MCF 10A (cell line): ENCODE results near the gene PEX13. TPM values are rescaled to one million over a fixed set of nuclear protein-coding genes. Genes with fewer than 3 reads are reported as not detected.
"Not testable (repeated sequence)": the region's sequence is repeated elsewhere in the genome, so short reads cannot be mapped to it uniquely, and the experiment has no call there.

Experiments used
- BruUV-seq: library from RNA; stranded (reverse); fragments of 400-500 nt; replicated peaks from 2 replicates; lab custom pipeline; 2021; lab: Mats Ljungman, UMichigan
- CTCF ChIA-PET: fragments of 300-600 bp; sonication (Branson Sonifier 250); formaldehyde crosslinking; extraction: SDS; loops from one replicate; lab custom pipeline; 2021; ENCODE audit warnings: antibody characterized with exemption, inconsistent platforms; lab: Yijun Ruan, JAX
- POLR2A ChIA-PET: fragments of 300-600, 350-650 bp; sonication (Branson Sonifier 250); formaldehyde crosslinking; extraction: SDS; loops from one replicate; lab custom pipeline; 2020; ENCODE audit warnings: antibody characterized with exemption, inconsistent platforms; lab: Yijun Ruan, JAX
- DNase-seq: peaks from one replicate; pipeline ENCODE4 v3.0.0-alpha.2; 2018; ENCODE audit not compliant: unreplicated experiment
- H3K27ac Mint-ChIP-seq: one replicate; pipeline ENCODE4 v1.8.0; 2022; ENCODE audit warnings: mild to moderate bottlenecking, low read depth, mixed read lengths; ENCODE audit not compliant: unreplicated experiment
- H3K27me3 Mint-ChIP-seq: one replicate; pipeline ENCODE4 v1.8.0; 2022; ENCODE audit warnings: mixed read lengths; ENCODE audit not compliant: insufficient read depth, unreplicated experiment
- H3K36me3 Mint-ChIP-seq: one replicate; pipeline ENCODE4 v1.8.0; 2022; ENCODE audit warnings: mild to moderate bottlenecking, moderate library complexity, mixed read lengths; ENCODE audit not compliant: insufficient read depth, unreplicated experiment
- H3K4me1 Mint-ChIP-seq: one replicate; pipeline ENCODE4 v1.8.0; 2022; ENCODE audit warnings: mixed read lengths; ENCODE audit not compliant: insufficient read depth, unreplicated experiment
- H3K4me3 Mint-ChIP-seq: one replicate; pipeline ENCODE4 v1.8.0; 2022; ENCODE audit warnings: mild to moderate bottlenecking, moderate library complexity, mixed read lengths; ENCODE audit not compliant: unreplicated experiment
- H3K9me3 Mint-ChIP-seq: one replicate; pipeline ENCODE4 v1.8.0; 2022; ENCODE audit warnings: mixed read lengths; ENCODE audit not compliant: unreplicated experiment
- intact Hi-C: fragments of 100-400 bp; cut with micrococcal nuclease; formaldehyde crosslinking; loops from 2 replicates; pipeline ENCODE4 v1.14.1; 2022
- total RNA-seq: library from RNA; stranded (reverse); gene quantifications from 2 replicates; pipeline ENCODE4 v1.2.3, GENCODE V29; 2022
- TF ChIP-seq, protein P1 (sequence below): fragments of 200-600 bp; IDR thresholded peaks from one replicate; pipeline ENCODE4 v1.8.0; 2022; ENCODE audit warnings: antibody characterized with exemption, mild to moderate bottlenecking; ENCODE audit not compliant: unreplicated experiment

PEX13 gene
- total RNA-seq, 1 experiment from 2014 or later = 18.6 TPM

DNA sequence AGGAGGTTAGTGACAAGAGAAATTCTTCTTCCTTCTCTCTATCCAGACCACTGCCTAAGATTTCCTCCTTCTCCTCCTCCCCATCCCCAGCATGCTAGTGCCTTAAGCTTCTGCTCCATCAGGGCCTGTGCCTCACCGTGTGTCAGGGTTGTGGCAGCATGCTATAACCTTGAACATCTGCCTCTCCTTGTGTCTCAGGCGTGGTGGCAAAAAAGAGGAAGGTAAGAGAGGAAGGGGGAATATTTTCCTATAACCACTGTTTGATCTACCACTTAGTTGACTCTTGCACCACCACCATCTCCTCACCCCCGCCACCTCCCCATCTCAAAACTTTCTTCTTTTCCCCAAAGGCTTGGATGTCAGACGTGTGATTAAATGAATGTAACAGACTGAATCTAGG is 38.3 kb upstream of the PEX13 start:
- no peaks in the 10 kb centered on the region for H3K27me3 Mint-ChIP-seq
- ChIA-PET POLR2A (no interaction called here), CTCF (no interaction called here)
- H3K27ac Mint-ChIP-seq = no peak overlapping the region
- intact Hi-C loops = no loop called here
- TF ChIP-seq, protein P1, sequence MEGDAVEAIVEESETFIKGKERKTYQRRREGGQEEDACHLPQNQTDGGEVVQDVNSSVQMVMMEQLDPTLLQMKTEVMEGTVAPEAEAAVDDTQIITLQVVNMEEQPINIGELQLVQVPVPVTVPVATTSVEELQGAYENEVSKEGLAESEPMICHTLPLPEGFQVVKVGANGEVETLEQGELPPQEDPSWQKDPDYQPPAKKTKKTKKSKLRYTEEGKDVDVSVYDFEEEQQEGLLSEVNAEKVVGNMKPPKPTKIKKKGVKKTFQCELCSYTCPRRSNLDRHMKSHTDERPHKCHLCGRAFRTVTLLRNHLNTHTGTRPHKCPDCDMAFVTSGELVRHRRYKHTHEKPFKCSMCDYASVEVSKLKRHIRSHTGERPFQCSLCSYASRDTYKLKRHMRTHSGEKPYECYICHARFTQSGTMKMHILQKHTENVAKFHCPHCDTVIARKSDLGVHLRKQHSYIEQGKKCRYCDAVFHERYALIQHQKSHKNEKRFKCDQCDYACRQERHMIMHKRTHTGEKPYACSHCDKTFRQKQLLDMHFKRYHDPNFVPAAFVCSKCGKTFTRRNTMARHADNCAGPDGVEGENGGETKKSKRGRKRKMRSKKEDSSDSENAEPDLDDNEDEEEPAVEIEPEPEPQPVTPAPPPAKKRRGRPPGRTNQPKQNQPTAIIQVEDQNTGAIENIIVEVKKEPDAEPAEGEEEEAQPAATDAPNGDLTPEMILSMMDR = no peak
- no TSS peak for BruUV-seq
- no peaks in the 10 kb centered on the region for H3K9me3 Mint-ChIP-seq
- DNase-seq = no peak
- H3K4me3 Mint-ChIP-seq = no peak overlapping the region
- H3K36me3 Mint-ChIP-seq = no peaks in the 10 kb centered on the region
- H3K4me1 Mint-ChIP-seq = no peaks in the 10 kb centered on the region

DNA sequence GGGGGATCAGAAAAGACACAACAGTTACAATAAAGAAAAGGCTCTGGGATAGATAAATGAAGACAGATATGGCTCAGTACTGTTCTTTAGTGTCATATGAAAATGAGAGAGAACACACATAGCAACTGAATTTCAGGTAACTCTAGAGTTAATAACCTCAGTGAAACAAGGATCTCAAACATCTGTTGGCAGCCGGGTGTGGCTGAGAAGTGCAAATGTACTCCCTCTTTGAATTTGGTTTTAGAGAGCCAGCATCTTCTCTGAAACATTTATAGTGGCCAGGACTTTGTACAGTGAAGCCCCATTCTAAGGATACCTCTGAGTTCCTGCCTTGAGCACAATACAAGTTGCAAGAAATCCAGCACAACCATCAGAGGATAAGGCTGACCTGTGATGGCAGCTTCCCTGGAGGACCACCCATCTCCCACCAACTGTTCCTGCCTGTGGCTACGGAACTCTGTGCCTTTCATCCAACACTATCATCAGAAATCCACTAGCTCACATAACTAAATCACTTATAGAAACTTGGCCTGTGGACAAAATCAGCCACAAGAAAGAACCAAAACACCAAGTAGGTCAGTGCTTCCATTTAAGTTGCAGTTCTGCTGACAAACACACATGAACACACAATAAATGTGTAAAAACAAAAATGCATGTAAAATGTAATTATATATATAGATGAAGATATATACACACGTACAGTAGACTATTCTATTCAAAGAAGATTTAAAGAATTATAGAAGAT is 37.3 kb upstream of the PEX13 start:
- TF ChIP-seq, protein P1 = no peak

DNA sequence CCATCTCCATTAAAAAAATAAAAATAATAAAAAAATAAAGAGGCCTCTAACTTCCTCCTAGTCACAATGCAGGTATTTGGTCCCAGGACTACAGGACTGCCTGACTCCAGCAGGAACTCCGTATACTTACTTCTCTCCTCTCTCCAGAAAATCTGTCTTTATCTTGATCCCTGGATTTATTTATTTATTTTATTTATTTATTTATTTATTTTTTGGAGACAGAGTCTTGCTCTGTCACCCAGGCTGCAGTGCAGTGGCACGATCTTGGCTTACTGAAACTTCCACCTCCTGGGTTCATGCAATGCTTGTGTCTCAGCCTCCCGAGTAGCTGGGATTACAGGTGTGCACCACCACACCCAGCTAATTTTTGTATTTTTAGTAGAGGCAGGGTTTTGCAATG is 35.5 kb upstream of the PEX13 start:
- POLR2A ChIA-PET = interaction anchor here (1.2 kb wide), 1 partner anchor 20 kb away, joined by 4 read pairs; no protein-coding TSS in a partner anchor
- BruUV-seq, intact Hi-C loops, H3K36me3 Mint-ChIP-seq, H3K27ac Mint-ChIP-seq, H3K4me3 Mint-ChIP-seq, H3K9me3 Mint-ChIP-seq, DNase-seq, H3K4me1 Mint-ChIP-seq, H3K27me3 Mint-ChIP-seq: not testable (repeated sequence)
- CTCF ChIA-PET = interaction anchor here (0.7 to 1.8 kb wide), 2 partner anchors 11 to 90 kb away, joined by 3 to 4 read pairs; no protein-coding TSS in a partner anchor

More for the DNA sequence above, 37.3 kb upstream of the PEX13 start:
- intact Hi-C loops = no loop called here
- Mint-ChIP-seq H3K4me1 (no peaks in the 10 kb centered on the region), H3K27ac (no peak overlapping the region), H3K36me3 (no peaks in the 10 kb centered on the region), H3K9me3 (no peaks in the 10 kb centered on the region), H3K27me3 (no peaks in the 10 kb centered on the region), H3K4me3 (no peak overlapping the region)
- CTCF ChIA-PET = interaction anchor here (1.8 kb wide), 1 partner anchor 13 kb away, joined by 3 read pairs; no protein-coding TSS in a partner anchor
- POLR2A ChIA-PET = interaction anchor here (0.8 to 1.0 kb wide), 2 partner anchors 9 to 48 kb away, joined by 3 read pairs; no protein-coding TSS in a partner anchor
- DNase-seq = no peak
- no TSS peak for BruUV-seq

DNA sequence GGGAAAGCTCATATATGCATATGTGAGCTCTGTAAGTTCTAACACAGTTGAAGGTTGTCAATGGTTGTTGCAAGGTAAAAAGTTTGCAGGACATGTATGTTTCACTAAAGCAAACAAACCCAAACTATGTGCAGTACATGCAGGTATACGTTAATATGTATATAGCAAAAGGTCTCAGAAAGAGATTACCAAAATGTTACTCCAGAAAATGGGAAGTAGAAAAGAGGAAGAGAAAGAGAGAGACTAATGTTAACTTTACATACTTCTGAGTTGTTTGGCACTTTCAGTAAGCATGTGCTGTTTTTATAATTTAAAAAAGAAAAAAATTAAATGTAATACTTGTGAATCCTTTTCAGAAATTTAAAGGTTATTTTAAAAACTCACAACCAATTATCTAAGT is 32.8 kb upstream of the PEX13 start:
- ChIA-PET CTCF (interaction anchor here (0.7 to 1.0 kb wide), 2 partner anchors 186 to 226 kb away, joined by 3 read pairs; no protein-coding TSS in a partner anchor), POLR2A (interaction anchor here (0.9 to 1.4 kb wide), 2 partner anchors 24 to 36 kb away, joined by 3 to 4 read pairs; no protein-coding TSS in a partner anchor)
- no peak overlapping the region for H3K27ac Mint-ChIP-seq
- H3K9me3 Mint-ChIP-seq = no peaks in the 10 kb centered on the region
- TF ChIP-seq, protein P1 = no peak
- intact Hi-C loops = no loop called here
- peaks cover 5% of the 10 kb centered on the region for H3K4me1 Mint-ChIP-seq
- H3K27me3 Mint-ChIP-seq = no peaks in the 10 kb centered on the region
- no TSS peak for BruUV-seq
- DNase-seq = no peak
- H3K4me3 Mint-ChIP-seq = no peak overlapping the region
- no peaks in the 10 kb centered on the region for H3K36me3 Mint-ChIP-seq
